Bronchial epithelial cell (primary cell): ENCODE measurements around the gene RESF1. TPM values are rescaled to one million over a fixed set of nuclear protein-coding genes. Genes with fewer than 3 reads are reported as not detected.

ENCODE experiments used
- DNase-seq: peaks from one replicate; pipeline ENCODE4 v3.0.0-alpha.2; 2010; ENCODE audit warnings: low read depth
- FAIRE-seq: peaks from 2 replicates; lab custom pipeline; 2011; peaks lifted over from hg19 to GRCh38; lab: Jason Lieb, UNC
- H3K27me3 ChIP-seq: 2 replicates; pipeline ENCODE4 v1.5.1; 2011; ENCODE audit warnings: low read length; ENCODE audit not compliant: control insufficient read depth, insufficient read depth
- H3K36me3 ChIP-seq: 2 replicates; pipeline ENCODE4 v1.5.1; 2011; ENCODE audit warnings: low read length; ENCODE audit not compliant: control insufficient read depth, insufficient read depth
- H3K4me3 ChIP-seq: 2 replicates; pipeline ENCODE4 v1.5.1; 2011; ENCODE audit warnings: mild to moderate bottlenecking, low read depth, low read length, control low read depth
- total RNA-seq: library from RNA; depleted of rRNA; stranded (reverse); fragments of >200 nt; gene quantifications from 2 replicates; pipeline ENCODE4 v1.2.1, GENCODE V29; 2014
- TF ChIP-seq, protein P1 (sequence below): IDR thresholded peaks from 2 replicates; pipeline ENCODE4 v1.5.1; 2011; ENCODE audit warnings: mild to moderate bottlenecking, moderate library complexity, low read length, control low read depth, inconsistent platforms; ENCODE audit not compliant: insufficient read depth, severe bottlenecking

Gene RESF1
- total RNA-seq, 1 donor from 2014 or later, result 15.3 TPM

DNA sequence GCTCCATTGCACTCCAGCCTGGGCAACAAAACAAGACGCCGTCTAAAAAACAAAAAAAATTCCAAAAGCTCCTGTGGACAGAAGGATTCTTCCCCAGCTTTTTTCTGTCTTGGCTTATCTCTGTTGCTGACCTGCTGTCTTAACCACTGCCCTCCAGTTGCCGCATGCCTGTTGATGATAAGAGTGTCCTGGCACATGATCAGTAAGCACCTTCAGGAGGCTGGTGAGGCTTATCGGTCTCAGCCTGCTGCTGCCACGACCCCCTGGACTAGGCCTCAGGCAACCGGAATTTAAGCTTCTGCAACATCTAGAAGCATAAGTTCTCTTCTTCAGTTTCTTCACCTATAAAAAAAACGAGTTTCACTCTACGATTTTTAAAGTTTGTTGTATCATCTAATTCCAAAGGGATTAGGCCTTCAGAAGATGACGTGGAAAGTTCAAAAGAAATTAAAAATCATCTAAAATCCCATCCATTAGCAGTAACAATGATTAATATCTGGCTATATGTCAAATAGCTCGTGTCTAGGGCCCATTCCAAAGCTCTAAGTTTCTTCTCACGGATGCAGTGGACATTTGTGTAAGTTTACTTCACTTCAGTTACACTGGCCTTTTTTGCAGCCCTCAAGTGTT, 46.4 kb downstream of the RESF1 start:
- H3K27me3 ChIP-seq, result no peaks in the 10 kb centered on the region
- no peaks in the 10 kb centered on the region for H3K36me3 ChIP-seq
- FAIRE-seq (no peak), DNase-seq (no peak)
- TF ChIP-seq, protein P1, sequence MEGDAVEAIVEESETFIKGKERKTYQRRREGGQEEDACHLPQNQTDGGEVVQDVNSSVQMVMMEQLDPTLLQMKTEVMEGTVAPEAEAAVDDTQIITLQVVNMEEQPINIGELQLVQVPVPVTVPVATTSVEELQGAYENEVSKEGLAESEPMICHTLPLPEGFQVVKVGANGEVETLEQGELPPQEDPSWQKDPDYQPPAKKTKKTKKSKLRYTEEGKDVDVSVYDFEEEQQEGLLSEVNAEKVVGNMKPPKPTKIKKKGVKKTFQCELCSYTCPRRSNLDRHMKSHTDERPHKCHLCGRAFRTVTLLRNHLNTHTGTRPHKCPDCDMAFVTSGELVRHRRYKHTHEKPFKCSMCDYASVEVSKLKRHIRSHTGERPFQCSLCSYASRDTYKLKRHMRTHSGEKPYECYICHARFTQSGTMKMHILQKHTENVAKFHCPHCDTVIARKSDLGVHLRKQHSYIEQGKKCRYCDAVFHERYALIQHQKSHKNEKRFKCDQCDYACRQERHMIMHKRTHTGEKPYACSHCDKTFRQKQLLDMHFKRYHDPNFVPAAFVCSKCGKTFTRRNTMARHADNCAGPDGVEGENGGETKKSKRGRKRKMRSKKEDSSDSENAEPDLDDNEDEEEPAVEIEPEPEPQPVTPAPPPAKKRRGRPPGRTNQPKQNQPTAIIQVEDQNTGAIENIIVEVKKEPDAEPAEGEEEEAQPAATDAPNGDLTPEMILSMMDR, result no peak
- H3K4me3 ChIP-seq, result no peak overlapping the region

Other genes starting within 250 kb of the RESF1 start
- 10.0 and 32.0 TPM in 2 replicates for gene AMN1, start 230.4 kb upstream of the RESF1 start, total RNA-seq
- 6.1 TPM in 2 replicates for gene BICD1, start 147.4 kb downstream of the RESF1 start, total RNA-seq